HTERT RPE-1 (cell line): ENCODE results near the gene OR6V1.
"Not testable (repeated sequence)": the region's sequence is repeated elsewhere in the genome, so short reads cannot be mapped to it uniquely, and the experiment has no call there.

ENCODE experiments used
- in situ Hi-C: fragments of 300-500 bp; cut with MboI; formaldehyde crosslinking; loops from 4 replicates; pipeline ENCODE4 v1.14.3; 2020; ENCODE audit warnings: low sequenced_read_pairs

Gene OR6V1

GRCh38 chr7:143042159-143042789 lies 9.9 kb upstream of the OR6V1 start:
- in situ Hi-C loops = no loop called here

DNA sequence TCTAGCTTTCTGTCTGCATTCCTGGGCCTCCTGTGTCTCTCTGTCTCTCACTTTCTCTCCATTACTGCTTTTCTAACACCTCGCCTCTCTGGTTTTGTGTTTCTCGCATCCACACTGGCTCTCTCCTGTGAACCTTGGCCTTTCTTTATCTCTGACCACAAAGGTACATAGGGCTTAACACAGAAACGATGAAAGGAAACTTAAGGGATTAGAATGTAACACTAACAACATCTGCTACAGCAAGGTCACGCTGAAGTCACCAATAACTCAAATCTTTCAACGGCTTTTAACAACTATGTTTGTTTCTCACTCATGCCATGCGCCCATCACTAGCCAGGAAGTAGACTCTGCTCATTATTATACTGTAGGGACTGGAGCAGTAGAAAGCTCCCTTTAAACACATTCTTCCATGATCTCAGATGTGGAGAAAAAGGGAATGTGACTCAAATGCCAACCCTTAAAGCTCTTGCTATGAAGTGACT lies 9.3 kb upstream of the OR6V1 start:
- in situ Hi-C loops = no loop called here

DNA sequence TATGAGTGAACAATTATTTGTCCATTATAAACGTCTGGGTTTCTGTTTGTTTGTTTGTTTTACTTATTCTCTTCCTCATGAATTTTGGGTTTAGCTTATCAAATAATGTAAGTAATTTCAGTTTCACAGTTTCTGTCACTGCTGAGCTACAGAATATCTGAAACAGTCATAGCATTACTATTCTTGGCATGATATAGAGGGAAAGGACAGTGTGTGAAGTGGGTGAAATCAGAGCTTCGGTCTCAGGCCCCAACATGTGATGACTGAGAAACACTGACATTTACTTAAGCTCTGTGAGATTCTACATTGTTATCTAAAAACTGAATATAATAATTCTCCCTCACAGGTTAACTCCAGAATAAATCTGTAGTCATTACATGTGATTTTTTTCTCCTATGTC lies 8.8 kb upstream of the OR6V1 start:
- in situ Hi-C loops = no loop called here

GRCh38 chr7:143046426-143046851 lies 5.7 kb upstream of the OR6V1 start:
- in situ Hi-C loops = no loop called here

GRCh38 chr7:143047326-143047725 lies 4.8 kb upstream of the OR6V1 start:
- in situ Hi-C loops = no loop called here

DNA sequence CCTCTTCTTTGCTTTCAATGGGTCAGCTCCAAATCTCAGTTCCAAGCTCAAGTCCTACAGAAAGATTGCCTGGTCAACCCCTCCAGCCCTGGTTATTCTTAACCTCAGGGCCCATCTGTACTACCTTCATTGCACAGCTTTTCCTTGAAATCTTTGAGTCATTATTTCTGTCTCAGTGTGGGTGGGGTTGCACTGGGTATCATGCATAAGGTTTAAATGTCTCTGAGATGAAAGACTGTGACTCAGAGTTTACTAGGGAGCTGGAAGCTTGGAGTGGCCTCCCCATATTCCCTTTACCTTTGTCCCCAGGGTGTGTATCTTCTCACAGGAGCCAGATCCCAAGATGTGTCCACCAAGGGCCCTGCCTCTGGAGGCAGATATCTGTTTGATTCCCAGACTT lies 3.3 kb upstream of the OR6V1 start:
- in situ Hi-C loops = no loop called here

GRCh38 chr7:143049362-143049761 lies 2.8 kb upstream of the OR6V1 start:
- in situ Hi-C loops = no loop called here

DNA sequence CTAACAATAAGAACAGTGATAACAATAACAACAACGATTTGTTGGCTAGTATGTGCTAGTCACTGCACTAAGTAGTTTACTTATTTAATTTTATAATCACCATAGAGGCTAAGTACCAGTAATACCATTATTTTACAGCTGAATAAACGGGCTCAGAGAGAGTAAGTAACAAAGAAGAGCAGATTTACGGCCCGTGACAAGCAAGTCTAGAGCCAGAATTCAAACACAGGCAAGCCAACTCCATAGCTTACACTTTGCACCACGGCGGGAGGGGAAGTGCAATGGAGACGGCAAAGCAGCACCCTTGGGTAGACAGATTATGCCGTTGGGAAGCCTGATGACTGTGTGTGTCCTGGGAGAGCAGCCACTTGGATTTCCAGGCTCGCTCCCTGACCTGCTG lies 1.2 kb upstream of the OR6V1 start:
- in situ Hi-C loops = no loop called here

DNA sequence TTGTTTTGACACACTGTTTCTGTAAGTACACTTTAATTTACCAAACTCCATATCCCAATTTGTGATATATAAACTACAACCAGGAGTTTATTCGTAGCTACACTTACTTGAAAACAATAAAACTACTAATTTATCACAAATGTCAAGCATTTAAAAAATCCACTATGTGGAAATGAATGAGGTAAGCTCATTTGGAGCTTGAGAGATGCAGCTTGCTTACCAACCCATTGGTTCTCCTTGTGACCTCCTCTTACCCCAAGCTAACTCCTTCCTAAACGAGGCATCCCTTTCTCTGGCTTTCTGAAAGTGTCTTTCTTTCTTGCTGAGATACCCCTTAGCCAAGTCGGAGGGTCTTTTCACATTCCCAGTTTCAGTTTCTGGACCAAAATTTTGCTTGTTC lies 2.5 kb downstream of the OR6V1 start:
- in situ Hi-C loops = no loop called here

- in situ Hi-C loops = no loop called here
These were observed 3.6 kb downstream of the OR6V1 start for GRCh38 chr7:143055754-143056153.

DNA sequence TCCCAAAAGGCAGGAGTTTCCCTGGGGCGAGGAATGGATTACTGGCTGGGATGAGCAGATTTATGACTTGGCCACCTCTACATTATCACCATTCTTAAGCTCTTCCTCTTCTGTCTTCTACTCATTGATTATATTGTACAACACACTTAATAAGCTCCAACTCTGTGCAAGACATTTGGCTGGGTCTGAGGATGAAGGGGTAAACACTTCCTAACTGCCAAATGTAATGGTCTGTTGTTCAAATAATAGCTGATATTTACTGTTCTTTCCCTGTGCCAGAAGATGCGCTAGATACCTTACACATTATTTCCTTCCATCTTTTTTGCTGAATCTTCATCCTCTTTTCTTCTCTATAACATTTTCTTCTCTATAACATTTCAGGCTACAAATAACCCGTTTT lies 11.6 kb downstream of the OR6V1 start:
- in situ Hi-C loops = no loop called here

DNA sequence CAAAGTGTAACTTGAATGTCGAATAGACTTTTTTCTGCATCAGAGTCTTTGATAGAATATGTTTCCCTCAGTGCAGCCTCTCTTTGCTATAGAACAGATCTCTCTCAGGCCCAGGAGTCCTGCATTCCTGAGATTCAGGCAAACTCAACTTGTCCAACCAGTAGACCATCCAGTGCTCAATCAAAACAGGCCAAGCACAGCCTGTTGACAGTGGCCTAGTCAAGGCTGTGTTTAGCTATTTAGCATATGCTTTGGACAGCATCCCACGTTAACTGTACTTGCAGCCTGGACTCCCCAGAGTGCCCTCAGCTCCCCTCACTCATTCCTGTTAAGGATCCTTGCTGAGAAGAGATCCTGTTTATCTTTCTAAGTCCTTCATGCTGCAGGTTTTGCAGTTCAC lies 16.3 kb downstream of the OR6V1 start:
- in situ Hi-C loops = no loop called here

DNA sequence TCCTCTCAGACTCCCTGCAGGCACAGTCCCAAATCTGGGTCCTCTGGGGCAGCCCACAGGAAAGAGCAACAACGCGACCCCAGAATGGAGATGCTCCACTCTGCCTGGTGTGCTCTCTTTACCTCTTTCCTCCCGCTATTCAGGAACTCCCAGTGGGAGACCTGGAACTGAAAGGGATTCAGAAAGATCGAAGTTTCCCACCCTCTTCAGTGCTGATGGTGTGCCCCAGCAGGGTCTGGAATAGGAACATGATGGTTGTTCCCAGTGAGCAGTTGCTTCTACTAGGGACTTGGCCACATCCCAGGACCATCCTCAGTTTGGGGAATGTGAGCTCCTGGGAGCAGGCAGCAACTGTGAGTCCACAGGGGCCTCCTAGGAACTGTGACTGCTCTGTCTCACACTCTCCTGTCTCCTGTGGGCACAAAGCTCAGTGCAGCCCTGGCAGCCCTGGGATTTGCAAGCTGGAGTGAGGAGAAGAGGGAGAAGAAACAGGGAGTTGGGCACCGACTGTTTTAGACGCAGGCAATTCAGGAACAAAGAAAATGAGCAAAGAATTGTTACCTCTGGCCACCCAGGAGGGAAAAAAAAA lies 17.9 kb downstream of the OR6V1 start:
- in situ Hi-C loops = no loop called here

GRCh38 chr7:143073556-143073955 lies 21.4 kb downstream of the OR6V1 start:
- in situ Hi-C loops = no loop called here

- in situ Hi-C loops = no loop called here
These were observed 22.0 kb downstream of the OR6V1 start for GRCh38 chr7:143074141-143074540.

- in situ Hi-C loops = no loop called here
These were observed 33.0 kb downstream of the OR6V1 start for GRCh38 chr7:143085109-143085508.

DNA sequence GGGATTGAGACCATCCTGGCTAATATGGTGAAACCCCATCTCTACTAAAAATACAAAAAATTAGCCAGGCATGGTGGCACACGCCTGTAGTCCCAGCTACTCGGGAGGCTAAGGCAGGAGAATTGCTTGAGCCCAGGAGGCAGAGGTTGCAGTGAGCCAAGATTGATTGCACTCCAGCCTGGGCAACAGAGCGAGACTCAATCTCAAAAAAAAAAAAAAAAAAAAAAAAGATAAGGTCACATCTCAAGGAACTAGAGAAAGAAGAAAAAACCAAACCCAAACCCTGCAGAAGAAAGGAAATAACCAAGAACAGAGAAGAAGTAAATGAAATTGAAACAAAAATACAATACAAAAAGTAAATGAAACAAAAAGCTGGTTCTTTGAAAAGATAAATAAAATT lies 33.5 kb downstream of the OR6V1 start:
- in situ Hi-C loops = not testable (repeated sequence)

DNA sequence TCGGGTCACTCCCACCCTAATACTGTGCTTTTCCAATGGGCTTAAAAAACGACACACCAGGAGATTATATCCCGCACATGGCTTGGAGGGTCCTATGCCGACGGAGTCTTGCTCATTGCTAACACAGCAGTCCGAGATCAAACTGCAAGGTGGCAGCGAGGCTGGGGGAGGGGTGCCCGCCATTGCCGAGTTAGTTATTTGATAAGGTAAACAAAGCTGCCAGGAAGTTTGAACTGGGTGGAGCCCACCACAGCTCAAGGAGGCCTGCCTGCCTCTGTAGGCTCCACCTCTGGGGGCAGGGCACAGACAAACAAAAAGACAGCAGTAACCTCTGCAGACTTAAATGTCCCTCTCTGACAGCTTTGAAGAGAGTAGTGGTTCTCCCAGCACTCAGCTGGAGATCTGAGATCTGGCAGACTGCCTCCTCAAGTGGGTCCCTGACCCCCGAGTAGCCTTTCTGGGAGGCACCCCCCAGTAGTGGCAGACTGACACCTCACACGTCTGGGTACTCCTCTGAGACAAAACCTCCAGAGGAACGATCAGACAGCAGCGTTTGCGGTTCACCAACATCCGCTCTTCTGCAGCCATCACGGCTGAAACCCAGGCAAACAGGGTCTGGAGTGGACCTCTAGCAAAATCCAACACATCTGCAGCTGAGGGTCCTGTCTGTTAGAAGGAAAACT lies 36.5 kb downstream of the OR6V1 start:
- in situ Hi-C loops = not testable (repeated sequence)

- in situ Hi-C loops = no loop called here
These were observed 44.0 kb downstream of the OR6V1 start for GRCh38 chr7:143096146-143096545.

GRCh38 chr7:143099579-143099978 lies 47.4 kb downstream of the OR6V1 start:
- in situ Hi-C loops = not testable (repeated sequence)
